GM21529 (cell line): ENCODE results near the gene TOMM34.

Experiments used
- ATAC-seq: cut with Tn5 transposase; IDR thresholded peaks from one replicate; pipeline ENCODE4 v1.9.1; 2021; ENCODE audit not compliant: unreplicated experiment

Gene TOMM34

GRCh38 chr20:44897133-44897532, 63.1 kb downstream of the TOMM34 start:
- ATAC-seq, result no peak

GRCh38 chr20:44896583-44896982, 63.6 kb downstream of the TOMM34 start:
- ATAC-seq, result no peak

GRCh38 chr20:44894959-44895358, 65.2 kb downstream of the TOMM34 start:
- ATAC-seq, result no peak
